Muscle layer of duodenum (tissue), 2 donors: ENCODE measurements around the gene SNCA.

Source experiments
- H3K27ac ChIP-seq: one replicate; pipeline ENCODE4 v1.7.0; 2013; ENCODE audit warnings: mild to moderate bottlenecking, low read length
- H3K27me3 ChIP-seq: one replicate; pipeline ENCODE4 v1.7.0; 2013; ENCODE audit warnings: low read depth, mild to moderate bottlenecking, control low read depth, low read length
- H3K36me3 ChIP-seq, 2 donors: one replicate each; pipeline ENCODE4 v1.7.0; 2013; ENCODE audit warnings: low read length in 2 of 2, control low read depth in 1 of 2, mild to moderate bottlenecking in 1 of 2; ENCODE audit not compliant: insufficient read depth in 2 of 2, control insufficient read depth in 1 of 2
- H3K4me1 ChIP-seq, 2 donors: one replicate each; pipeline ENCODE4 v1.7.0; 2013; ENCODE audit warnings: low read length in 2 of 2, mild to moderate bottlenecking in 2 of 2, control low read depth in 1 of 2, moderate library complexity in 1 of 2; ENCODE audit not compliant: insufficient read depth in 2 of 2, control insufficient read depth in 1 of 2
- H3K4me3 ChIP-seq, 2 donors: one replicate each; pipeline ENCODE4 v1.7.0; 2013; ENCODE audit warnings: low read length in 2 of 2, low read depth in 1 of 2, mild to moderate bottlenecking in 1 of 2
- H3K9me3 ChIP-seq, 2 donors: one replicate each; pipeline ENCODE4 v1.7.0; 2013; ENCODE audit warnings: low read length in 2 of 2, control low read depth in 1 of 2, mild to moderate bottlenecking in 1 of 2; ENCODE audit not compliant: control insufficient read depth in 1 of 2
- donor health status: healthy.

Gene SNCA

DNA sequence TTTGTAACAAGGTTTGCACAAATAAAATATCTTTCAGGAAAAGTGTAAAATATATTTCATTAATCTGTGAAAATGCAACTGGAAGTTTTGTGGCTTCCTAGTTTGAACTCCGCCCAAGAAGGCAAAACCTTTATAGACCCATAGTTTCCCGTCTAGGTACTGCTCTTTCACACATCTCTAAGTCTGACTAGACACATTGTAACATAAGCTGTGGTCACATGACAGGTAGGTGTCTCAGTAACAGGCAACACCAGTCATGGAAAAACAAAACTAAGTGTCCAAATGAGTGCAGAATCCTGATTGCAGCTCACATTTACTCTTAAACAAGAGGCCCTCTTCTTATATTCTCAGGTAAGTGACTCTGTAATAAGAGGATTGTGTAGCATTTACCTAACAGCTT is 55.6 kb downstream of the SNCA start:
- Histone ChIP-seq H3K27ac (no peak overlapping the region), H3K9me3 (peaks cover 0 to 17% of the 10 kb centered on the region in 2 donors), H3K36me3 (no peaks in the 10 kb centered on the region), H3K4me3 (no peak overlapping the region), H3K4me1 (no peaks in the 10 kb centered on the region), H3K27me3 (no peaks in the 10 kb centered on the region)

DNA sequence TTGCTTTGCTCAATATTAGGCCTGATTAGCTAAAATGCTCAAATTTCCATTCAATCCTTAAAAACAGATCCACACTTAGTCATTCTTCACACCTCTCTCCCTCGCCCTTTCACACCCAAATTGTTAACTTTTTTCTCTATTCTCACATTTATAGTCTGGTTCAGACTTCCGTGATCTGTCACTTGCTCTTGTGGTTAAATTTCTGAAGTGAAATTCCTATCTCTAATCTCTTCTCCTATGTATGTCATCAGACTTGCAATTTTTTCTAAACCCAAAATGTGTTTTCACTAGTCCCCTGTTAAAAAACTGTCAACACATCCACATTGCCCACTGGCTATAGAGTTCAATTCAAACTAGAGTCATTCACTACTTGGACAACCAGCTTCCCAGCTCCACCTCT is 63.2 kb downstream of the SNCA start:
- Histone ChIP-seq H3K36me3 (no peaks in the 10 kb centered on the region), H3K4me3 (no peak overlapping the region), H3K27ac (no peak overlapping the region), H3K9me3 (peaks cover 0 to 11% of the 10 kb centered on the region in 2 donors), H3K27me3 (no peaks in the 10 kb centered on the region), H3K4me1 (no peaks in the 10 kb centered on the region)

DNA sequence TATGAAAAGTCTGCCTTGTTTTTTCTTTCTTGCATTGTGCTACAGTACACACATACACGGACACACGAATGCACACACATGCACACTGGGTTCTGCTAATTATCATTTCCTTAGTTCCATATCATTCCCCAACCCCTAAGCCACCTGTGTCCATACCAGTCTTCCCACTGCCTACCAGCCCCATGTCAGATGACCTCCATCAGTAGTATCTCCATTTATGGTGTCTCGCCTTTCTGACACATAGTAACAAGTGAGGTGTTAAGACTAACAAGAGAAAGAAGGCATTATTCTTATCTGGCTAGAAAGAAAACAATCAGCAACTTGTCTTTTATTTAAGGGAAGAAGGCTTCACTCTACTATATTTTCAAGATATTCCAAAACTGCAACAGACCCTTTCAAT is 67.1 kb downstream of the SNCA start:
- Histone ChIP-seq H3K9me3 (no peaks in the 10 kb centered on the region), H3K4me3 (no peak overlapping the region), H3K27me3 (no peaks in the 10 kb centered on the region), H3K27ac (no peak overlapping the region), H3K4me1 (peaks cover 0 to 4% of the 10 kb centered on the region in 2 donors), H3K36me3 (no peaks in the 10 kb centered on the region)

DNA sequence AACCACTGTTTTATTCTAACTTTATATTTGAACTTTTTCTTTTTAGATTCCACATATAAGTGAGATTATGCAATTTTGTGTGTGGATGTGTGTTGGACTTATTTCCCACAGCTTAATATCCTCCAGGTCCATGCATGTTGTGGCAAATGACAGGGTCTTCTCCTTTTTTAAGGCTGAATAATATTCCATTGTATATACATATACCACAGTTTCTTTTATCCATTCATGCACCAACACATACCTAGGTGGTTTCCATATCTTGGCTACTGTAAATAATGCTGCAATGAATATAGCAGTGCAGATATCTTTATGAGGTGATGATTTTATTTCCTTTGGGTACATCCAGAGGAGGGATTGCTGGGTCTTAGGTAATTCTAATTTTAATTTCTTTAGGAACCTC is 69.0 kb downstream of the SNCA start:
- H3K27me3 ChIP-seq, result no peaks in the 10 kb centered on the region
- H3K4me3 ChIP-seq, result no peak overlapping the region
- no peaks in the 10 kb centered on the region for H3K9me3 ChIP-seq
- H3K27ac ChIP-seq, result no peak overlapping the region
- H3K4me1 ChIP-seq, result peaks cover 0 to 9% of the 10 kb centered on the region in 2 donors
- no peaks in the 10 kb centered on the region for H3K36me3 ChIP-seq

DNA sequence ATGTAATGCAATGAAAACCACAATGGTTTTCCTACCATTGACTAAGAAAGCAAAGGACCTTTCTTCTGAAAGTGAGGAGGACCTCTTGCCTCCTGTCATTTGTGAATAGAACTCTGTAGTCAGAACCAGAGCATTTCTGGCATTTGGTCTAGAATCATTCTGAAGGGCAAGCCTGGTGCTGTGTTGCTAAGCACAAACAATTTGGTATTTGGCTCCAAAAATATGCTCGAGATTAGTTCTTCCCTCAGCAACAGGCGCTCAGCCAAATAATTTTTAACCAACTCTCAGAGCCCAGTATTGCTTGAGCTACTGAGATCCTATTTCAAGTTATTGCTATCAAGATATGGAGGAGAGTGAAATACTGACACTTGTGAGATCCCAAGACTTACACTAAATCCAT is 71.0 kb downstream of the SNCA start:
- H3K36me3 ChIP-seq, result no peaks in the 10 kb centered on the region
- H3K9me3 ChIP-seq, result no peaks in the 10 kb centered on the region
- no peak overlapping the region for H3K27ac ChIP-seq
- H3K27me3 ChIP-seq, result no peaks in the 10 kb centered on the region
- no peak overlapping the region for H3K4me3 ChIP-seq
- peaks cover 0 to 9% of the 10 kb centered on the region in 2 donors for H3K4me1 ChIP-seq

DNA sequence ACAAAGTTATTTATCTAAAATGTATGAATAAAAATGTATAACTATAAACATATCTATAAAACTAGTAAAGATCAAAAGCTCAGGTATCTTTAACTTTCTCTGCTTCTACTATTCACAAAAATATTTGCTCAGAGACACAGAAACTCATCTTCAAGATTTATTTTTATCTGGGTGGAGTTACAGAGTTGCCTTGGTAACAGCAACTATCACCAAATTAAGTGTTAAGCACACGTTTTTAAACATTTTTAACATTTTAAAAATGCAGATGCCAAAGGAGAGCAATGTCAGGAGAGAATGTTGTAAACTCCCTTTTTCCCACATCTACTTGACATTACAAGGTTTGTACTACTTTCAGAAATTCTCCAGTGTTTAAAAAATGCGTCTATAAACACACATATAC is 71.4 kb downstream of the SNCA start:
- no peak overlapping the region for H3K4me3 ChIP-seq
- H3K4me1 ChIP-seq, result peaks cover 0 to 9% of the 10 kb centered on the region in 2 donors
- H3K27me3 ChIP-seq, result no peaks in the 10 kb centered on the region
- H3K27ac ChIP-seq, result no peak overlapping the region
- H3K36me3 ChIP-seq, result no peaks in the 10 kb centered on the region
- no peaks in the 10 kb centered on the region for H3K9me3 ChIP-seq

DNA sequence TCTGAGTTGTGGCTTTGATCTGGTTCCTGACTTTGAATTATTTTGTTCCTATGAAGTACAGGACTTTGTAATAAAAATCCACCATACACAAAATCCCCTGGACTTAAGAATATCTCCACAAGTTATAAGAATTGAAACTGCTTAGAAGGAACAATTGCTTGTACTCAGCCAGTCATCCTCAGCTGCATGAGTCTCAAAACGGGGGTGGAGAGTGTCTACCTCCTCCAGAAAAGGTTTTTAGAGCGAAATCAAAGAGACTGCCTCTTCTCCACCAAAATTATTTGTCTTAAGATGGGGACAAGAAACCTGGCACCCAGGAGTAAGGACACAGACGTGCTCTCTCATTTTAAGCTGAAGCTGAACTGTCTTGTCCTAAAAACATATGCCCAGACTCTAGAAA is 74.7 kb downstream of the SNCA start:
- no peak overlapping the region for H3K27ac ChIP-seq

DNA sequence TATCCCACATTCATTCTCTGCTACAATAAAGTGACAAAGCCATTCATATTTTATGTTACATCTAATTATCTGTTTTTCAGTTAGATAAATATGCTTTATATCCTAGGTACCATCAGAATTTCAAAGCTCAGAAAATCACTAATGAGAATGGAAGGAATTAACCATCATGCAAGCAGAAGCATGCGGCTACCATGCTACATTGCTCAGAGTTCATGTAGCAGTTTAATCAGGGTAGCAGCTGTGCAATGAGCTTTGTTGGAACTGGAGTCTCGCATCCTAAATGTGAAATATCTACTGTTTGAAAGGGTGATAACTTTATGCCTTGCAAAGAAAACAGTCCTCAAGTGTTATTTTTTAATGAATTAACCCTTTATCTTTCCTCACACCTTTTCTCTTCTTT is 77.5 kb downstream of the SNCA start:
- H3K36me3 ChIP-seq, result no peaks in the 10 kb centered on the region
- peaks cover 0 to 5% of the 10 kb centered on the region in 2 donors for H3K4me1 ChIP-seq
- H3K27ac ChIP-seq, result no peak overlapping the region
- H3K27me3 ChIP-seq, result no peaks in the 10 kb centered on the region
- no peak overlapping the region for H3K4me3 ChIP-seq
- H3K9me3 ChIP-seq, result no peaks in the 10 kb centered on the region

More for the DNA sequence above, 74.7 kb downstream of the SNCA start:
- H3K4me1 ChIP-seq, result peaks cover 0 to 10% of the 10 kb centered on the region in 2 donors
- H3K4me3 ChIP-seq, result no peak overlapping the region
- no peaks in the 10 kb centered on the region for H3K27me3 ChIP-seq
- no peaks in the 10 kb centered on the region for H3K9me3 ChIP-seq
- H3K36me3 ChIP-seq, result no peaks in the 10 kb centered on the region

DNA sequence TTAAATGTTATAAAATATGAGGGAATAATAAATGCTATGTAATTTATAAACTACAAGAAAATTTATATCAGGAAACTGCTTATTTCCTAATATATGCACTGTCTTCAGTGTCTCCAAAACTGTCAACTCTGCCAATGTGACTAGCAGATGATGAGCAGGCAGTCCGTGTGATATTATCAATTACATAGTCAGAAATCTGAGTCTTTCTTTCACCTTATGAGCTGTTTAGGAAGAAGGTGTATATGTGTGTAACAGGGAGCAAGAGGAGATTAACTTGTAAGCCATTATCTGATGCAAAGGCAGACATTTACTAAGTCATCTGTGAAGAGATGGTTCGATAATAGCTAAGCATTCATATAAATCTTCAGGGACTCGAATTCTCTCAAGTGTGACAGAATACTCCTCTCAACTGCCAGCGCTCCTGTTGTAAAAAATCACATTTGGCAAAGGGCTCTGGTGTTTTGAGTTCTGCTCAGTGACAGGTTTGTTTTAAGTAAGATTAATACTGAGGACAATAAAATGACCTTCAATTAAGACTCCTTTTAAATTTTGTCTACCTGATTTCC is 79.7 kb downstream of the SNCA start:
- H3K27ac ChIP-seq, result no peak overlapping the region
- H3K9me3 ChIP-seq, result no peaks in the 10 kb centered on the region
- H3K36me3 ChIP-seq, result no peaks in the 10 kb centered on the region
- no peaks in the 10 kb centered on the region for H3K27me3 ChIP-seq
- H3K4me3 ChIP-seq, result no peak overlapping the region
- H3K4me1 ChIP-seq, result peaks cover 0 to 18% of the 10 kb centered on the region in 2 donors

DNA sequence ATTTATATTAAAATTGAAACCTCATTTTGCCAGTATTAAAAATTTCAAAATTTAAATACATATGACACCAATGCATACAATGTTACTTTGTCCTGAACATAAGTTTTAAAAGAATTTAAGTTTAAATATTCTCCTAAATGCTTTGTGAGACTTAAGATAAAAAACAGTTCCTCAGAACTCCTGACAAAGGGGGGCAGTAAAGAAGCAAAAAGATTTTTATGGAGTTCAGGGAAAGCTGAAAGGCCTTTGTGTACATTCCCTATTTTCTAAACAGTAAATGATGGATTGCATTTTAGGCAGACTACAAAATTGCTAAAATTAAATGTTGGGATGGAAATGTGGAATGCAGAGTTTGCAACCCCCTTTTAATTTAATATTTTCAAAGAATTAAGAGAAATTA is 81.7 kb downstream of the SNCA start:
- Histone ChIP-seq H3K4me1 (peaks cover 0 to 18% of the 10 kb centered on the region in 2 donors), H3K4me3 (no peak overlapping the region)

DNA sequence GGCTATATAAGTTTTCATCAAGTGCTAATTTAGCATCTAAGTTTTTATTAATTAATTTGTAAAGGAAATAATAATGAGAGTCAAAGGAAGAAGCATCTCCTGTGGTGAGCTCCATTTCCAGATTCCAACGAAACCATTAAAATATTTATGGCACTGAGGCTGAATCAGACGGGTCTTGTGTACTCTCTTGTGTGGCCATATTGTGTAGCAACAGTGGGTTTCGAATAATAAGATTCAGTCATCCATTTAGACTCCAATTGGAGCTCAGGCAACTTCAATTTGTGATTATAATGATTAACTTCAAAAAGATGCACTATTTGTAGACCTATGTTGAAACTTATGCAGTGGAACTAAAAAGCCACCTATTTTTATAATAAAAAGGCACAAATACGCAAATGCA is 82.4 kb downstream of the SNCA start:
- no peak overlapping the region for H3K4me3 ChIP-seq
- H3K27me3 ChIP-seq, result no peaks in the 10 kb centered on the region
- H3K4me1 ChIP-seq, result peaks cover 0 to 18% of the 10 kb centered on the region in 2 donors
- no peaks in the 10 kb centered on the region for H3K9me3 ChIP-seq
- no peaks in the 10 kb centered on the region for H3K36me3 ChIP-seq
- no peak overlapping the region for H3K27ac ChIP-seq

More for the DNA sequence above, 81.7 kb downstream of the SNCA start:
- no peak overlapping the region for H3K27ac ChIP-seq
- no peaks in the 10 kb centered on the region for H3K9me3 ChIP-seq
- H3K36me3 ChIP-seq, result no peaks in the 10 kb centered on the region
- no peaks in the 10 kb centered on the region for H3K27me3 ChIP-seq

DNA sequence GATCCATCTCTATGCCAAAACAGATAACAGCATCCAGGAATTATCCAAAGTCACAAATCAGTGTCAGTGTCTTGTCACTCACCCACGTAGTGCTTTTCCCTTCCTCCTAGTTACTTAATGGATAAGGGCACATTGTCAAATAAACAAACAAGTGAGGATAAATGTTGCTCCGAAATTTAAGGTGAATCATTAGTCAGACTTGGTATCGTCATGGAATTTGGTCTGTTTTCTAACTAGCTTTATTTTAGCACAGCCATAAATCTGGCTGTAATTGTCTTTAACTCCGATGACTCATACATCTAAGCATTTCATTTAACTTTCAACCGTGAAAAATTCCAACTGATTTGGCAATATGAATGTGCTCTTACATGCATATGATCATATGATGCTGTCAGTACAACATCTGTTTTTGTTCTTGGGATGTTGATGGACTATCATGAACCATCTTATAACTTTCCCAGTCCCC is 83.3 kb downstream of the SNCA start:
- no peaks in the 10 kb centered on the region for H3K27me3 ChIP-seq
- H3K36me3 ChIP-seq, result no peaks in the 10 kb centered on the region
- peak overlapping the region; percentile 37 for H3K27ac ChIP-seq
- H3K4me3 ChIP-seq, result no peak overlapping the region
- H3K4me1 ChIP-seq, result peaks cover 0 to 18% of the 10 kb centered on the region in 2 donors
- H3K9me3 ChIP-seq, result no peaks in the 10 kb centered on the region
